HepG2 (cell line): ENCODE data around the gene COMMD1.

ENCODE experiments used
- ARID2 ChIP-seq: sonication (generic); formaldehyde crosslinking; IDR thresholded peaks from 2 replicates; pipeline ENCODE4 v1.8.1; 2022; ENCODE audit warnings: mild to moderate bottlenecking, missing genetic modification reagents, borderline replicate concordance
- CTCF ChIP-seq: sonication (generic); formaldehyde crosslinking; IDR thresholded peaks from 2 replicates; pipeline ENCODE4 v1.5.0; 2020; ENCODE audit warnings: mild to moderate bottlenecking, missing genetic modification reagents, moderate library complexity

- no peak for TF ChIP-seq ARID2
- TF ChIP-seq CTCF, result peak; percentile 53
These were observed 108.6 kb downstream of the COMMD1 start for GRCh38 chr2:62014102-62014501.
